Kidney epithelial cell (primary cell): ENCODE data around the gene SSR4. TPM values are rescaled to one million over a fixed set of nuclear protein-coding genes. Genes with fewer than 3 reads are reported as not detected.

Source experiments
- DNase-seq: peaks from one replicate; pipeline ENCODE4 v3.0.0-alpha.2; 2010; ENCODE audit warnings: low read depth
- H3K27me3 ChIP-seq: 2 replicates; pipeline ENCODE4 v1.6.0; 2011; ENCODE audit warnings: low read length; ENCODE audit not compliant: control insufficient read depth, insufficient read depth
- H3K36me3 ChIP-seq: 2 replicates; pipeline ENCODE4 v1.5.1; 2011; ENCODE audit warnings: low read length; ENCODE audit not compliant: control insufficient read depth, insufficient read depth
- H3K4me3 ChIP-seq: 2 replicates; pipeline ENCODE4 v1.5.1; 2011; ENCODE audit warnings: low read depth, mild to moderate bottlenecking, control low read depth, low read length
- CTCF ChIP-seq: IDR thresholded peaks from 2 replicates; pipeline ENCODE4 v1.5.1; 2011; ENCODE audit warnings: mild to moderate bottlenecking, moderate library complexity, low read length, control low read depth, inconsistent platforms; ENCODE audit not compliant: insufficient read depth, poor library complexity, severe bottlenecking
- total RNA-seq: library from RNA; depleted of rRNA; stranded (reverse); fragments of >200 nt; gene quantifications from 2 replicates; pipeline ENCODE4 v1.2.3, GENCODE V29; 2015

Gene SSR4
- total RNA-seq, 1 donor from 2014 or later, result 300 TPM

GRCh38 chrX:153779891-153780677 lies 14.4 kb upstream of the SSR4 start:
- DNase-seq, result no peak
- Histone ChIP-seq H3K27me3 (no peaks in the 10 kb centered on the region), H3K4me3 (no peak overlapping the region), H3K36me3 (no peaks in the 10 kb centered on the region)
- no peak for TF ChIP-seq CTCF

DNA sequence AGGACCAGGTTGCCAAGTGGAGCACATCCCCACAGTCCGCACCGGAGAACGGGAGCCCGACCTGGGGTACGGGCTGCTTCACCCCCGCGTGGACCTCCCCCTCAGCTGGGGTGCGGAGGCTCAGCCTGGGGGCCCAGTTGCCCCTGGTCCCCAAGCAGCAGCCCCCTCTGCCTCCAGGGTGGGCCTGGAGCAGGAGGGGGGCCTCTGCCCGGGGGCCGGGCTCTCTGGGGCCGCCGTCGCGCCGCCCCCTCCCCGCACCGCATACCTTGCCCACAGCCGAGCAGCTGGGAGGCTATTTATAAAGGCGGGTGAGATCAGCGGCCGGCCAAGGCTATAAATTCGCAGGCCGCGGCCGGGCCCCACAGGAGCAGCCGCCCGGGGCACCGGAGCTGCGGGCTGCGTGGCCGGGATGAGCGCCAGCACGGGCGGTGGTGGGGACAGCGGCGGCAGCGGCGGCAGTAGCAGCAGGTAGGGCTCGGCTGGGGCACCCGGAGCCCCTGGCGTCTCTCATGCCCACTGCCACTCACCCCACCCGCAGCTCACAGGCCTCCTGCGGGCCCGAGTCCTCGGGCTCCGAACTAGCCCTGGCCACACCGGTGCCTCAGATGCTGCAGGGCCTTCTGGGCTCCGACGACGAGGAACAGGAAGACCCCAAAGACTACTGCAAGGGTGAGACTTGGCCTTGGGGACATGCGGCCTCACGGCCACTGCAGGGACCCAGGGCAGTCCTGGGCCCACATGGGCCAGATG lies 13.6 kb upstream of the SSR4 start, which contains the start of gene SRPK3:
Gene SRPK3 (plus strand): TSS at position 364 of the 750 bp plus-strand sequence. CDS start 46 bp downstream, at position 410.
- Histone ChIP-seq H3K4me3 (no peak within 1 kb of the TSS), H3K27me3 (no peaks in the 10 kb centered on the region), H3K36me3 (no peaks in the 10 kb centered on the region)
- no peak for DNase-seq
- no peak for TF ChIP-seq CTCF

DNA sequence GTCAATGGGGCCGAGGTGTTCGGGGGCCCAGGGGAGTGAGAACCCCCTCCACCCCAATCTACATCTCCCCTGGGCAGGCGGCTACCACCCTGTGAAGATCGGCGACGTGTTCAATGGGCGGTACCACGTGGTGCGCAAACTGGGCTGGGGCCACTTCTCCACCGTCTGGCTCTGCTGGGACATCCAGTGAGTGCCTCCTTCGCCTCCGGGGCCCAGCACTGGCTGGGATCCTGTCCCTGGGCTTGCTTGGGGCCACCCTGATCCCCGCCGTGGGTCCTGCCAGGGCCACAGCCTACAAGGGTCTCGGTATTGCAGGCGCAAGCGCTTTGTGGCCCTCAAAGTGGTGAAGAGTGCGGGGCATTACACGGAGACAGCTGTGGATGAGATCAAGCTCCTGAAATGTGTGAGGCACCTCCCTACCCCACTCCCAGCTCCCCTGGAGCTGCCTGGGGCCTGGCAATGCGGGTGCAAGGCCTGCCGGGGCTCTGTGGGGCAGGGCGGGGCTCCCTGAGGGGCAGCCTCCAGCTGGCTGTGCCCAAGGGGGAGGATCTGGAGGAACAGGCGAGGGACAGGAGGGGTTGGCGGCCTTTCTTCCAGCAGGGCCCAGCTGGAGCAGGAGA lies 12.9 kb upstream of the SSR4 start:
- H3K27me3 ChIP-seq, result no peaks in the 10 kb centered on the region

DNA sequence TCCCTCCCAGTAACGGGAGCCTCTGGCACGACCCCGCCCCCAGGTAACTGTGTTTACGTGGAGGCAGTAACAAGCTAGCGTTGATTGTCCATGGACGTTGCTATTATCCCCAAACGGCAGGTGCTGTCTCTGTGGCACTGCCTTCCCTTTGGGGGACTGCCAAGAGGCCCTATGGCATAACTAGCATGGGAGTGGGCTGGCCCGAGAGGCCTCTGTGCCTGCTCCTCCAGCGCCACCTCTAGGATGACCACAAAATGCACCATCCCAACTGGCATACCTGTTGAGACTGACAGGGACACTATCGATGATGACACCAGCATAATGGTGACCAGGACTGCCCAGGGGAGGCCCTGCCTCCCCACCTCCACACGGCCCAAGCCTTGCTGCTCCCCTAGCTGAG lies 12.2 kb upstream of the SSR4 start:
- TF ChIP-seq CTCF, result no peak
- no peak for DNase-seq
- Histone ChIP-seq H3K27me3 (no peaks in the 10 kb centered on the region), H3K36me3 (no peaks in the 10 kb centered on the region), H3K4me3 (no peak overlapping the region)

More for the DNA sequence above, 12.9 kb upstream of the SSR4 start:
- Histone ChIP-seq H3K4me3 (no peak overlapping the region), H3K36me3 (no peaks in the 10 kb centered on the region)
- no peak for DNase-seq
- TF ChIP-seq CTCF, result no peak

- no peak for TF ChIP-seq CTCF
- Histone ChIP-seq H3K36me3 (no peaks in the 10 kb centered on the region), H3K4me3 (no peak overlapping the region), H3K27me3 (no peaks in the 10 kb centered on the region)
- no peak for DNase-seq
Observed at GRCh38 chrX:153782871-153783270, 11.6 kb upstream of the SSR4 start.
